Stomach smooth muscle (tissue), 2 donors: Measurements from ENCODE around the gene ARHGAP23.

Experiments
- H3K27ac ChIP-seq: one replicate; pipeline ENCODE4 v1.7.0; 2013; ENCODE audit warnings: mild to moderate bottlenecking, low read length, inconsistent platforms
- H3K27me3 ChIP-seq, 2 donors: one replicate each; pipeline ENCODE4 v1.7.0; 2013; ENCODE audit warnings: low read length in 2 of 2; ENCODE audit not compliant: insufficient read depth in 2 of 2, control insufficient read depth in 1 of 2
- H3K36me3 ChIP-seq, 2 donors: one replicate each; pipeline ENCODE4 v1.7.0; 2013; ENCODE audit warnings: low read length in 2 of 2; ENCODE audit not compliant: control insufficient read depth in 2 of 2, insufficient read depth in 2 of 2
- H3K4me1 ChIP-seq: one replicate; pipeline ENCODE4 v1.7.0; 2013; ENCODE audit warnings: low read length; ENCODE audit not compliant: control insufficient read depth, insufficient read depth
- H3K4me3 ChIP-seq, 2 donors: one replicate each; pipeline ENCODE4 v1.7.0; 2013; ENCODE audit warnings: low read length in 2 of 2
- H3K9ac ChIP-seq, 2 donors: one replicate each; pipeline ENCODE4 v1.7.0; 2013; ENCODE audit warnings: low read length in 2 of 2, mild to moderate bottlenecking in 1 of 2
- H3K9me3 ChIP-seq, 2 donors: one replicate each; pipeline ENCODE4 v1.7.0; 2013; ENCODE audit warnings: low read length in 2 of 2; ENCODE audit not compliant: control insufficient read depth in 2 of 2
- donor health status: healthy.
- donor health status: Pancreatic carcinoma.

Gene ARHGAP23

GRCh38 chr17:38456031-38456815 lies 28.0 kb downstream of the ARHGAP23 start:
- H3K9me3 ChIP-seq, result no peaks in the 10 kb centered on the region
- peaks cover 51% of the 10 kb centered on the region for H3K4me1 ChIP-seq
- no peak overlapping the region for H3K27ac ChIP-seq
- H3K27me3 ChIP-seq, result no peaks in the 10 kb centered on the region
- no peak overlapping the region for H3K4me3 ChIP-seq
- H3K36me3 ChIP-seq, result peaks cover 6 to 17% of the 10 kb centered on the region in 2 donors
- no peak overlapping the region for H3K9ac ChIP-seq

- peaks cover 6 to 17% of the 10 kb centered on the region in 2 donors for H3K36me3 ChIP-seq
- H3K4me1 ChIP-seq, result peaks cover 41% of the 10 kb centered on the region
- H3K9ac ChIP-seq, result no peak overlapping the region
- H3K27ac ChIP-seq, result no peak overlapping the region
- H3K9me3 ChIP-seq, result no peaks in the 10 kb centered on the region
- H3K4me3 ChIP-seq, result no peak overlapping the region
- H3K27me3 ChIP-seq, result no peaks in the 10 kb centered on the region
Measured at GRCh38 chr17:38457577-38458371, 29.5 kb downstream of the ARHGAP23 start.

GRCh38 chr17:38458521-38458920 lies 30.3 kb downstream of the ARHGAP23 start:
- H3K4me1 ChIP-seq, result peaks cover 42% of the 10 kb centered on the region
- H3K4me3 ChIP-seq, result no peak overlapping the region
- H3K27ac ChIP-seq, result no peak overlapping the region
- H3K9ac ChIP-seq, result no peak overlapping the region
- H3K27me3 ChIP-seq, result no peaks in the 10 kb centered on the region
- H3K36me3 ChIP-seq, result peaks cover 6 to 17% of the 10 kb centered on the region in 2 donors
- H3K9me3 ChIP-seq, result no peaks in the 10 kb centered on the region

- Histone ChIP-seq H3K27ac (peak overlapping the region; percentile 11), H3K36me3 (peaks cover 6 to 17% of the 10 kb centered on the region in 2 donors), H3K27me3 (no peaks in the 10 kb centered on the region), H3K9ac (no peak overlapping the region), H3K9me3 (no peaks in the 10 kb centered on the region), H3K4me1 (peaks cover 47% of the 10 kb centered on the region), H3K4me3 (no peak overlapping the region)
Measured at GRCh38 chr17:38459567-38459966, 31.3 kb downstream of the ARHGAP23 start.

- peaks cover 44% of the 10 kb centered on the region for H3K4me1 ChIP-seq
- H3K27me3 ChIP-seq, result no peaks in the 10 kb centered on the region
Measured at GRCh38 chr17:38460082-38460715, 31.9 kb downstream of the ARHGAP23 start.

GRCh38 chr17:38460716-38461630 lies 32.7 kb downstream of the ARHGAP23 start:
- no peak overlapping the region for H3K27ac ChIP-seq
- H3K9ac ChIP-seq, result no peak overlapping the region
- no peaks in the 10 kb centered on the region for H3K27me3 ChIP-seq
- no peak overlapping the region for H3K4me3 ChIP-seq
- peaks cover 44% of the 10 kb centered on the region for H3K4me1 ChIP-seq
- peaks cover 6 to 17% of the 10 kb centered on the region in 2 donors for H3K36me3 ChIP-seq
- no peaks in the 10 kb centered on the region for H3K9me3 ChIP-seq

More at GRCh38 chr17:38460082-38460715, 31.9 kb downstream of the ARHGAP23 start:
- Histone ChIP-seq H3K4me3 (no peak overlapping the region), H3K27ac (peak overlapping the region; percentile 11), H3K36me3 (peaks cover 6 to 17% of the 10 kb centered on the region in 2 donors), H3K9me3 (no peaks in the 10 kb centered on the region), H3K9ac (no peak overlapping the region)

GRCh38 chr17:38461683-38462082 lies 33.4 kb downstream of the ARHGAP23 start:
- Histone ChIP-seq H3K36me3 (peaks cover 6 to 17% of the 10 kb centered on the region in 2 donors), H3K4me3 (no peak overlapping the region), H3K9me3 (no peaks in the 10 kb centered on the region), H3K27ac (no peak overlapping the region), H3K9ac (no peak overlapping the region), H3K4me1 (peaks cover 46% of the 10 kb centered on the region), H3K27me3 (no peaks in the 10 kb centered on the region)

- Histone ChIP-seq H3K4me1 (peaks cover 55% of the 10 kb centered on the region), H3K27ac (peak overlapping the region; percentile 97), H3K4me3 (no peak overlapping the region), H3K9me3 (no peaks in the 10 kb centered on the region), H3K36me3 (peaks cover 17 to 30% of the 10 kb centered on the region in 2 donors), H3K9ac (no peak overlapping the region), H3K27me3 (no peaks in the 10 kb centered on the region)
Measured at GRCh38 chr17:38463451-38463858, 35.2 kb downstream of the ARHGAP23 start.

- H3K4me1 ChIP-seq, result peaks cover 60% of the 10 kb centered on the region
- peak overlapping the region; percentile 69 to 82 for H3K4me3 ChIP-seq
- peak overlapping the region; percentile 74 to 80 for H3K9ac ChIP-seq
Measured at GRCh38 chr17:38464251-38464722, 36.0 kb downstream of the ARHGAP23 start.

More at GRCh38 chr17:38464251-38464722, 36.0 kb downstream of the ARHGAP23 start:
- Histone ChIP-seq H3K36me3 (peaks cover 16 to 24% of the 10 kb centered on the region in 2 donors), H3K27me3 (no peaks in the 10 kb centered on the region), H3K27ac (peak overlapping the region; percentile 97), H3K9me3 (no peaks in the 10 kb centered on the region)
